Dermis microvascular lymphatic vessel endothelial cell (primary cell): ENCODE measurements around the gene YAP1. TPM values are rescaled to one million over a fixed set of nuclear protein-coding genes. Genes with fewer than 3 reads are reported as not detected.
"Not testable (repeated sequence)": the region's sequence is repeated elsewhere in the genome, so short reads cannot be mapped to it uniquely, and the experiment has no call there.

Experiments
- DNase-seq, 2 donors: peaks; one replicate each; pipeline versions ENCODE4 v3.0.0 to v3.0.0-alpha.2; 2010; ENCODE audit warnings: low read depth in 2 of 2
- total RNA-seq: library from RNA; depleted of rRNA; stranded (reverse); fragments of >200 nt; gene quantifications from 2 replicates; pipeline ENCODE4 v1.2.1, GENCODE V29; 2014

YAP1 gene
- total RNA-seq, 1 donor from 2014 or later: 63.3 TPM

DNA sequence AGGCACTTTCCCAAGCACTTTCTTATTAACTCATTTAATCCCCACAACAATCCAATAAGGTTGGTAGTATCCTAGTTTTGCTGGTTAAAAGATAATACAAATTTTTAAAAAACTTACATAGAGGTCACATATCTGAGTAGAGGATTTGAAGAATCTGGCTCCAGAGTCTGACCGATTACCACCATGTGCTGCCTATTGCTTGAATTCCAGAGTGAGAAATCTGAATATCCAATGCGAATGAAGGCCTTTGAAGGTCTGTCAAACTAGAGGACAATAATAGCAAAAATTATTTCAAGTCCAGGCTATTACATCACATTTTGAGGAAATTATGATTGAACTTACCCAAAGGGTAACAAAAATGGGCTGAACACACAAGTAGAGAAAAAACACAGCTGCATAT, 129.2 kb downstream of the YAP1 start:
- no peak for DNase-seq

DNA sequence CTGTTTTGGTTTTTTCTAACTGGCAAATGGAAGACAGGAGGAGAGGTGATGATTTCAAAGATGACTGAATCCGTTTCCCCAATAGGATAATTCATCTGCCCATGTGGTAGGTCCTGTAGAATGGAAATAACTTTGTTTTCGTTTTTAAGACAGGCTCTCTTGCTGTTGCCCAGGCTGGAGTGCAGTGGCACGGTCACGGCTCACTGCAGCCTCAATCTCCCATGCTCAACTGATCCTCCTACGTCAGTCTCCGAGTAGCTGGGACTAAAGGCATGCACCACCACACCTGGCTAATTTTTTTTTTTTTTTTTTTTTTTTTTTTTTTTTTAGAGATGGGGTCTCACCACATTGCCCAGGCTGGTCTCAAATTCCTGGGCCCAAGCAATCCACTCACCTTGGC, 129.7 kb downstream of the YAP1 start:
- no peak for DNase-seq

DNA sequence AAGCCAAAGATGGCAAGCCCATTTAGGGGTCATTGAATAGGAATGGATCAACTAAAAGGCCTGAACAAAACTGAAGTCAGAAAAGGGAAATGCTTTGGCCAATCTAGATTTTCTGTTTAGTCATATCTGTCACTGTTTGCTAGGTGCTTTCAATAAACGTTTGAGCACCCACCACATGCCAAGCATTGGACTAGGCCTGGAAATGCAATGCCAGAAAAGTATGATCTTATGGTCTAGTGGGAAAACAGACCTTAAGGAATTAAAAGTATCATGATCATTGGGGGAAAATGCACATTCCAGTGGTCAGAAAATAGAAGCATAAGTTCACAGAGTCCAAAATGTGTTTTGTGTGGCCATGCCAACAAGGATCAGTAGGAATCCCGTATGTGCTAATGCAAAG, 130.3 kb downstream of the YAP1 start:
- DNase-seq: no peak

DNA sequence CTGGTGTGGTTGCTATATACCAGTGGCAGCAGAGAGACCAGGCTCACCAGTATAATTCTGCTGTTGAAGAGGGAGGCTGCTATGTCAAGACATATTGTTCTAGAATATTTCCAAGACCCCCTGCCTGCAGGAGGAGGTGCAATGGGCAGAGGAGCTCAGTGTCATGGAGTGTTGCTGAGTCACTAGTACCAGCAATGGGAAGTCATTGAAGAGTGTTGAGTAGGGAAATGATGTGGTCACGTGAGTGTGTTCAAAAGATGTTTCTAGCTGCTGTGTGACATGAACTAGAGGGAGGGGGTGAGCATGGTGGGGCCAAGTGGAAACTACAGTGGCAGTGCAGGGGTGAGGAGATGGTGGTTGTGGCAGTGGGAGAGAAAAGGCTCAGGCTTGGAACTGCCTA, 130.8 kb downstream of the YAP1 start:
- no peak for DNase-seq

DNA sequence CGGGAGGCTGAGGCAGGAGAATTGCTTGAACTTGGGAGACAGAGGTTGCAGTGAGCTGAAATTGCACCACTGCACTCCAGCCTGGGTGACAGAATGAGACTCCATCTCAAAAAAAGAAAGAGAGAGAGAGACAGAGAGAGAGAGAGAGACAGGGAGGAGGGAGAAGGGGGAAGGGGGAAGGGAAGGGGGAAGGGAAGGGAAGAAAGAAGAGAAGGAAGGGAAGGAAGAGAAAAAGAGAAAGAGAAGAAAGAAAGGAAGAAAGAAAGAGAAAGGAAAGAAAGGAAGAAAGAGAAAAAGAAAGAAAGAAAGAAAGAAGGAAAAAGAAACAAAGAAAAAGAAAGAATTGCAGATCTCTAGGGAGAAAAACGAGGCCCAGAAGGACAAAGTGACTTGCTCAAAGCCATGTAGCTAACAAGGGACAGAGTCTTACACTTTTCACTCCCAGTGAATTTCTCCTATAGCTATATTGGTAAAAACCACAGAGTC, 133.2 kb downstream of the YAP1 start:
- no peak for DNase-seq

DNA sequence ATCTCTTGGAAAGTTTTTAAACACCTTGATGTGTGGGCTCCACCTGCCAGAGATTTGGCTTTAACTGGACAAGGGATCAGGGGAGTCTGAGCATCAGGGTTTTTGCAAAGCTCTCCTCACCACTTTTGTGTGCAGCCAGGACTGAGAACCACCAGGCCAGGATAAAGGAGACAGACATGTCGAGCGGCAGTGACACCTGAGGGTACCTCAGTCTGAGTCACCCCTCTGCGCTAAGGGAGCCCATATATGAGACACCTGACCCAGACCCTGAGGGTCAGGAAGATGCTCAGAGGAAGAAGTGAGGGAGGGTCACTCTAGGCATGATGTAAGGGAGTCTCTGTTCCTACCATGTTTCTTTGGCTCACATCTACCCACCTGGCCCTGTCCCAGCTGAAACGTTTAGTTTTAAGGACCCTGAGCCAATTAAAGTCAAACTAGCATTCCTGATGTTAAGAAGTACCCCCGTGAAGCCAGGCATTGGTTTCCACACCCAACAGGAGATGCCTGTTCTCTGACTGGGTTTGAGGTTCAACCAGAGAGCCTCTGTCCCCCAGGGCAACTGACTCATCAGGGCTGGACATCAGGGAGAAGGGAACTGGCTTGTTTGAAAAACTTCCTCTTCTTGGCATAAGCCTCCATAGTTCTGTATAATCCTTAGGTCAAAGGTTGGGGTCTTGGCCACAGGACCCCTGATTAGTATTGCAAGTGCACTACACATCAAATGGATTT, 134.6 kb downstream of the YAP1 start:
- DNase-seq: no peak

DNA sequence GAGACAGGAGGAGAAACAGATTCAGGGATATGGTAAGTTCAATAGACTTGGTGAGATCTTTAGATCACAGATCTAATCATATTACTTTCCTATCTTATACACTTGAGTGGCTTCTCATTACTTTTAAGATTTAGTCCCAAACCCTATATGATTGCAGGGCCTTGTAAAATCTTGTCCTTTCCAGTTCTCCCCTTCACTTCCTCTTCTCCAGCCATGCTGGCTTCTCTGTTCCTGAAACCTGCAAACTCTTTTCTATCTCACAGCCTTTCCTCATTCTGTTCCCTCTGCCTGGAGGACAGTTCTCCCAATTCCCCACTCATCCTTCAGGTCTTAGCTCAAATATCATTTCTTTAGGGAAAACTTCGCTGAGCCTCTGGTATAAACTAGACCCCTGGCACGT, 141.2 kb downstream of the YAP1 start:
- no peak for DNase-seq

DNA sequence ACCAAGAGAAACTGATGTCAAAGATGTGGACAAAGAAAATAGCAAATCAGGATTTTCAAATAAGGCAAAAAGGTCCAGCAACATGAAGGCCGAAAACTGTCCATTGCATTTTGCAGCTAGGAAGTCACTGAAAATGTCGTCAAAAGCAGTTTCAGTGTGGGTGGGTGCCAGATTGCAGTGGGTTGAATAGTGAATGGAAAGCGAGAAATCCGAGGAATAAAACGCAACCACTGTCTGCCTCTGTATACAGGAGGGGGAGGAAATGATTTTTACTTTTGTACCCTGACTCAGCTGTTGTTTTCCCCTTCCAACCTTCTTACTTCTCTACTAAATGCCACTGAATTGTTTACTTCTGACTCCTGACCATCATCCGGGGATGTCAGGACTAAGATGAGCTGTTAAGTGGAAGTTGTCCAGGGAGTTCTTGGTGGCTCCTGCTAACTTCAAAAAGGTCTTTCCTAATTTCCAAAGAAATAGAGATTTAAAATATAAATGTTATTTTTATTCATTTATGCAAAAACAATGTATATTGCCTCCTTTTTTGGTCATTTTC, 142.2 kb downstream of the YAP1 start:
- DNase-seq: no peak

DNA sequence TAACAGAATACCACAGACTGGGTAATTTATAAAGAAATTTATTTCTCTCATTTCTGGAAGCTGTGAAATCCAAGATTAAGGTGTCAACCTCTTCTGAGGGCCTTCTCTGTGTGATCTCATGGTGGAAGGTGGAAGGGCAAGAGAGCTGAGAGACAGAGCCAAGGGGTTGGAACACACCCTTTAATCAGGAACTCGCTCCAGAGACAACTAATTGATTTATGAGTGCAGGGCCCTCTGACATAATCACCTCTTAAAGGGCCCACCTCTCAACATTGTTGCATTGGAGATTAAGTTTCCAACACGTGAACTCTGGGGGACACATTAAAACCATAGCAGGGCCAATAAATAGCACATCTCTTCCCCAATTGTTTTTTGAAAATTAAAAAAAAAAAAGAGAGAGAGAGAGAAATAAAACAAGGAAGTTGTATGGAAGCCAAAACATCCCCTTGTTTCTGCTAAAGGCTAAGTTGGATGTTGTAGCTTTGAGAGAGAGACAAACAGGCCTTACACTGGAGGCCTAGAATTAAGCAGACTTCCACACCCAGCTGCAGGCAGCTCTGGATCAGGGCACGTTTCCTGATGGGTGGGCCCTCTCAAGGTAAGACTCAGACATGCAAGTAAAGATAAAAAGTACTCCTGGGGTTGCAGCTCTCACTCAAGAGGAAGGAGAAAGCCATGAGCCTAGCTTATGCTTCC, 142.9 kb downstream of the YAP1 start:
- no peak for DNase-seq

DNA sequence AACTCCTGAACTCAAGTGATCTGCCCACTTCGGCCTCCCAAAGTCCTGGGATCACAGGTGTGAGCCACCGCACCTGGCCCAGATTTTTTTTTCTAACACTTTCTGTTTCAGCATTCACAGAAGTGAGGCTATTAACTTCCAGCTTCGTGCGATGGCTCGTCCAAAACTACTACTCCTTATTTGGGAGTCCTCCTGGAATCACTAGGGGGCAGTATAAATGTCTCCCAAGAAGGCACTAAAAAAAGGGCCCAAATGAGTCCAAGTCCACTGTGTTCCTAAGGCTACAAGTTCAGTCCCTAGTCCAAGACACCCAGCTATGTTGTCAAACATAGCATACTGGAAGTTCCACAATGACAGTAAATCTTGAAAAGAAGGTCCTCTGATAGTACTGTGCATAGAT, 143.8 kb downstream of the YAP1 start:
- DNase-seq: no peak

DNA sequence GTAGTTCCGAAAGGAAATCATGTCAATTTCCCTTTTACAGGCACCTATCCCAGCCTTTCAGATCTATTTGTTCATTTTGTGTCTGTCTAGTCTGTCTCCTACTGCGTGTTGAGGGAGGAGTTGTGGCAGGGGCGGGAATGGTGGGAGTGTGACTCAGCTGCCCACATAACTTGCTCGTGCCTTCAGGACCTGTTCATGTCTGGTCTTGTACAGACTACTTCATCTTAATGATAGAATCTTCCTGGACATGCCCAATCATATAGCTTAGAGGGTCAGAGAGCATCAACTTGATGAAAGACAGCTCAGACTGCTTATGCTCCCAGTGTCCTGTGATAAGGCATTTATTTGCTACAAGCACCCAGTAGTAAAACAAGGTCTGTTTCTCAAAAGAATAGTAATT, 146.0 kb downstream of the YAP1 start:
- DNase-seq: peak in 1 of 2 donors; percentile 24

DNA sequence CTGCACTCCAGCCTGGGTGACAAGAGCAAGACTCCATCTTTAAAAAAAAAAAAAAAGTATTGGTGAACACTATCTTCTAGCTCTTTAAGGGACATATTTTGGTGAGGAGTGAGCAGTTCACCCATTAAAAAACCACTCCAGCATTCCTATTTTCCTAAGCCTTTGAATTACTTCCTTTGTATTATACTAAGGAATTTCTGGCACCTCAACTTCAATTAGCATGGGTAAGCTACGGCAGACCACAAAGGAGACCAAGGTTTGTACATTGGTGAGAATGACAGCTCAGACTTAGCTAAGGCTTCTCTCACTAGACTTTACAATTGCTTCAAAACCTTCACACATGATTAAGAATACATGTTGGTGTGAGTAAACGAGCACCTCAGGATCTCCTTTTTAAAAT, 150.0 kb downstream of the YAP1 start:
- DNase-seq: no peak

DNA sequence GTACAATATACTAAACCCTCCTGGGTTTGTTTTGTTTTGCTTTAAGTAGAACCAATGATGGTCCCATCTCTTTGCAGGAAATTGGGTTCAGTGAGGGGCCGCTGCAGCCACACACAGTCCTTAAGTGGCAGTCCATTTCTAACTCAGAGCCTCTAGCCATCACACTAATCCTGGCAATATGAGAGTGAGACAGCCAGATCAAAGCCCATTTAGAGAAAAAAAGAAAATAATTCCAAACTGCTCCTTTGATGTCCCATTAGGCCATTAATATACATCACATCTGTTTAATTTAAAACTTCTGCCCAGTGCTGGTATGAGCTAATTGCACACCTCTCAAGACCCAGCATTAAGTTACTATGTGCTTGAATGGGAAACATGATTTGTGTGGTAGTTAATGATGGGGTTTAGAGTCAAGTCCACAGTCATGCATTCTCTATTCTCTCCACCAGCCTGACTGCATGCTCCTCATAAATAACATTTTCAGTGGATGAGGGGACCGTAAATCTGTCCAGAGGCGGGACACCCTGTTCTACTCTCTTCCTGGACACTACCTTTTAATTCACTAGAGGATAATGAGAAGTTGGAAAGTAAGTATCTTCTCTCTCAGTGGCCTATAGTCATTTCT, 153.2 kb downstream of the YAP1 start:
- no peak for DNase-seq

DNA sequence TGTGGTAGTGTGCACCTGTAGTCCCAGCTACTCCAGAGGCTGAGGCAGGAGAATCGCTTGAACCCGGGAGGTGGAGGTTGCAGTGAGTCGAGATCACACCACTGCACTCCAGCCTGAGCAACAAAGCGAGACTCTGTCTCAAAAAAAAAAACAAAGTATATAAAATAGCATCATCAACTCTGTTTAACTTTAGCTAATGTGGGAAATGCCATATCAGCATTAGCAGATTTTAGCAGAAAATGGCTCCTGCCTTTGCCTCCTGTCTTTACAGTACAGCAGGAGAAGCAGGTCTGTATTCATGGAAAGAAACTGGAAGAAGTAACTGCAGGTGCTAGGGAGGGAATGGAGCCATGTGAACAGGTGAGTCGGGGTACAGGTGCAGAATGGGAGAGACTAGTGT, 154.5 kb downstream of the YAP1 start:
- not testable (repeated sequence) for DNase-seq

DNA sequence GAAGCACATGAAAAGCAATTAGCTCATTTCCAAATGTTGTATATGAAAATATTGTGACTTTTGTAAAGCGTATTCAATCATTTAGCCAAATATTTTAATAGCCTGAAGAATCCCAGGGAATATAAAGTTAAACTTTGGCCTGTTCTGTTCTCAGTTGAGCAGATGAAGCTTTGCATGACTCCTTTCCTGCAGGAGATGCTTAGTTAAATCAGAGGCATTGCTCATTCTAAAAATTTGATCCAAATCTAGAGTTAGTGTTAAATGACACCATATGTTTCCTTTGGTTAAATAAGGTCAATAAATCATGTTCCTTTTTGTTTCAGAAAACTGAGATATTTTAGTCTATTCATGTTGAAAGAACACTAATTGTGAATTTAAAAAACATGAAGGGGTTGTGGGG, 155.9 kb downstream of the YAP1 start:
- no peak for DNase-seq

DNA sequence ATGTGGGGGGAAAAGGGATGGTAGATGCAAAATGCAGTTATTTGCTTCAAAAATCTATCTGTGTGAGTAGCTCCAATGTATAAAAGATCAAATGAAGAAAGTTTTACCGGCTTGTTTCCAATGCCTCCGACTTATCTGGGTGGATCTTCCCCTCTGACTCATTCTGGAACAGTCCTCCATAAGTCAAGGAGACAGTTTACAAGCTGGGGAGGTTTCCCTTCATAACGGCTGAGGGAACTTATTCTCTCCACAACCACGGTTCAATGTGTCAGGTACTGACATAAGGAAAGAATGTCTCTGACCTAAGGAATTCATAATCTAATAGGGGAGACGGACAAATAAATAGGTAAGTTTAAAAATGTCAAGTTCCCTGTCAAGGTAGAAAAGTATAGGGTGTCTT, 157.4 kb downstream of the YAP1 start:
- DNase-seq: peak in 1 of 2 donors; percentile 28

DNA sequence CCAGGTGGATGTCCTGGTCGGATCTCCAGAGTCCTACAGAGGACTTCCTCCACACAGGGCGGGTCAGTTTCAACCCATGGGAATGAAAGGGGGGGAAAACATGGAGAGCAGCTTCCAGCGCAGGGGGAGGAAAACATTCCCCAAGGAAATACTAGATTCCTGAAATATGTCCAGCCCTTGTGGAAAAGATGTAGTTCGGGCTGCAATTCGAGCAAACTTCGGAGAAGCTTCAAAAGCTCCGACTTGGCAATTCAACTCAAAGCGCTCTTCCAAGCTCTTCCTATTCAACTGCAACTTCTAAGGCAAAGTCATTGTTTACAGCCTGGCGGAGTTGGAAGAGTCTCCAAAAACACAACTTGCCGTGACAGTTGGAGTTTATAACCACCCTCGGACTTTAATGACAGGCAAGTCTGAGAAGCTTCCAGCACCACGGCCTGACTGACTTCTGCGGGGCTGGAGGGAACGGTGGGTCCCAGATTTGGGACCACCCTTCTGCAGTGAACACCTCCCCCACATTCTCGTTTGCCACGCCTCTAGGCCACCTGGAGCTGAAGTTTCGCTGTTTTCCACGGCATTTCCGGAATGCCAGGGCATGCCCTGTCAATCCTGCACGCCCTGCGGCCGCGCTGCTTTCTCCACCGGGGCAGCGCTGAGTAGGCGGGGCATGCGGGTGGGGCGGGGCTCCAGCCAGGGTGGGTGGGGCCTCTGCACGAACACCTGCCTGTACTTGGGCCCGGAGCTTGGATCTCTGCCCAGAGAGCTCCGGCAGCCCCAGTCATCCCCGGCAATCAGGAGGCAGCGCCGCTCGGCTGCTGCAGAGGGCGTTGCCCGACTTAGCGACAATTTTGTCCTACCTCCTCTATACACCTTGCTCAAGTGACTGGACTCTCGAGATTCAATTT, 158.1 kb downstream of the YAP1 start:
- peak; percentile 36 to 75 for DNase-seq

DNA sequence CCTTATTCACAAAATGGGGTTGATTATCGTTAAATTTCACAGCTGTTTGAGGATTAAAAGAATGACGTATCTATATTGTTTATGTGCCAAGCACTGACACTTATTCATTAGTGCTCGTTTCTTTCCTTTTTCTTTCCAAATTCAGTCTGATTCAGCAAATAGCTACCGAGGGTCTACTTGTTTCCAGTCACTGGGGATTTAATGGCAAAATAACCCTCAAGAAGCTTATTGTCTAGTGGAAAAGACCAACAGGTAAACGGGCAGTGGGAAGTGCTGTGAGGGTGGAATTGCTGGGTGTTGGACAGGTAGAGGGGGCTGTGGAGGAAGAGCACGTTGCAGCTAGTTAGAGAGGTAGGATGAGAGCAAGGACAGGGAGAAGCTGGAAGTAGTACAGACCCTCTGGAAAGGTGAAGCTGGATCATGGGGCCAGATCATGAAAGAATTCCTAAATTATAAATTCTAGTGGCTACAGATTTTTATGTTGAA, 158.8 kb downstream of the YAP1 start:
- DNase-seq: no peak

DNA sequence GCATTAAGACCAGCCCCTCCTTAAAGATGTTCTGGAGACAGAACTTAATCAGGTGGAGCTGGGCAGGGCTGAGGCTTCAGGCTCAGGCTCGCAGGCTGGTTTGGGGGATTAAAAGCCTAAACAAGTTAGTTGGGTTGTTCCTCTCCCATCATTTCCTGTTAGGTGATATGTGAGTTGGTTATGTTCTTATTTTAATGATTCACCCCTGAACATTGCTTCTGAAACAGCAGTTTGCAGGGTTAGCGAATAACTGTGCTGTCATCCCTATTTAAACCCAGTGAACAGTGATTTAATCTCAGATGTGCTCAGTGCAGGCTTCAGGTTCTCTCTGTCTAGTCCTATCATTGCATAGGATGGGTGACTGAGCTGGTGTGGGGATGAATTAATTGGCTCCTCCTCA, 159.7 kb downstream of the YAP1 start:
- no peak for DNase-seq

DNA sequence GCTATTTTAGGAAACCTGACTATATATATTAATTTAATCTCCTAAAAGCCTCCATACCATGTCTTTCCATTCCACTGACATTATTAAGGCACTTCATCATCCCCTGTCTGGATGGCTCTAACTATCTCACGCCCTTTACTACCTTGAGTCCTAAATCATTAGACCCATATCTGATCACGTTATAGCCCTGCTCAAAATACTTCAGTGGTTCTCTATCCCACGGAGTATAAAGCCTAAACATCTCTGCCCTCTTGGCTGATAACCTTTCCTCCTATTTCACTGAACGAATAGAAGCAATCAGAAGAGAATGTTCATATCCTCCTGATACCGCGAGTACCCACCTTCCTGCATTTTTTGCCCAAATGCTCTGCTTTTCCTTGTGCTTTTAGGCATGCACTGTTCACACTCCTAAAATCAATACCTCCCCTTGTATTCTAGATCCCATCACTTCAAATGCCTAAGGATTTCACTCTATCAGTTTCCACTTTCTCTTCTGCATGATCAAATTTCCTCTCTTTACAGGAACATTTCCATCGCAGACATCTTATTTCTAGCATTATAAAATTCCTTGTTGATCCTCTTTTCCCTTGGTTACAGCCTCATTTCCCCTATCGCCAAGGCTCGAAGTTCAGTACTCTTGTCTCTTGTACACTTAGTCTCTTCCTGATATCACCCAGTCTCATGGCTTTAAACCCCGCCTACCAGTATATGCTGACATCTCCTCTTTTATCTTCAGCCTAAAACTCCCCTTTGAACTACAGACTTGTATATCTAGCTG, 162.0 kb downstream of the YAP1 start:
- no peak for DNase-seq
